ENCODE data around the gene TLR6.

The TLR6 gene

GRCh38 chr4:38805530-38806145 lies 51.0 kb downstream of the TLR6 start:
- Histone ChIP-seq H3K36me3 (ENCODE audit: insufficient read depth, insufficient read length, low read length) (no peaks in the 10 kb centered on the region), H3K4me3 (ENCODE audit: insufficient read length, low read depth) (no peak overlapping the region), H3K9me3 (ENCODE audit: insufficient read depth, low read length) (0 out of 2 replicates have a peak, but pooled peaks cover 7% of the 10 kb centered on the region), H3K9ac (ENCODE audit: insufficient read length, low read depth) (no peak overlapping the region), H3K27me3 (ENCODE audit: insufficient read depth, insufficient read length) (no peaks in the 10 kb centered on the region), H3K4me1 (ENCODE audit: insufficient read depth, insufficient read length) (no peaks in the 10 kb centered on the region)
- no peak for DNase-seq (ENCODE audit: low read depth, low spot score)
- TF ChIP-seq SUZ12 (IDR thresholded peaks at IDR 0.05; ENCODE audit: extremely low read depth, insufficient read depth, insufficient read length) (no peak), ZNF274 (IDR thresholded peaks at IDR 0.05; ENCODE audit: low read depth, low read length) (no peak), YY1 (IDR thresholded peaks at IDR 0.05; ENCODE audit: insufficient read depth, insufficient read length) (no peak)

- no peaks in the 10 kb centered on the region for H3K27me3 ChIP-seq (ENCODE audit: insufficient read depth, insufficient read length)
- H3K4me1 ChIP-seq (ENCODE audit: insufficient read depth, insufficient read length): no peaks in the 10 kb centered on the region
- H3K9ac ChIP-seq (ENCODE audit: insufficient read length, low read depth): no peak within 1 kb of the TSS
- TF ChIP-seq YY1 (IDR thresholded peaks at IDR 0.05; ENCODE audit: insufficient read depth, insufficient read length) (no peak), ZNF274 (IDR thresholded peaks at IDR 0.05; ENCODE audit: low read depth, low read length) (no peak), SUZ12 (IDR thresholded peaks at IDR 0.05; ENCODE audit: extremely low read depth, insufficient read depth, insufficient read length) (no peak)
- no peaks in the 10 kb centered on the region for H3K36me3 ChIP-seq (ENCODE audit: insufficient read depth, insufficient read length, low read length)
- no peak within 1 kb of the TSS for H3K4me3 ChIP-seq (ENCODE audit: insufficient read length, low read depth)
- DNase-seq (ENCODE audit: low read depth, low spot score): no peak
- H3K9me3 ChIP-seq (ENCODE audit: insufficient read depth, low read length): 0 out of 2 replicates have a peak, but pooled peaks cover 7% of the 10 kb centered on the region
These were observed 51.8 kb downstream of the TLR6 start, which contains the start of gene TLR1 for GRCh38 chr4:38804654-38805295. Gene TLR1, minus strand, starts transcription at chr4:38804791. Its CDS starts 5,960 bp downstream, at chr4:38798831.

- Histone ChIP-seq H3K36me3 (ENCODE audit: insufficient read depth, insufficient read length, low read length) (no peaks in the 10 kb centered on the region), H3K4me1 (ENCODE audit: insufficient read depth, insufficient read length) (no peaks in the 10 kb centered on the region), H3K27me3 (ENCODE audit: insufficient read depth, insufficient read length) (no peaks in the 10 kb centered on the region), H3K4me3 (ENCODE audit: insufficient read length, low read depth) (no peak overlapping the region), H3K9me3 (ENCODE audit: insufficient read depth, low read length) (0 out of 2 replicates have a peak, but pooled peaks cover 7% of the 10 kb centered on the region), H3K9ac (ENCODE audit: insufficient read length, low read depth) (no peak overlapping the region)
- no peak for TF ChIP-seq YY1 (IDR thresholded peaks at IDR 0.05; ENCODE audit: insufficient read depth, insufficient read length)
- no peak for TF ChIP-seq SUZ12 (IDR thresholded peaks at IDR 0.05; ENCODE audit: extremely low read depth, insufficient read depth, insufficient read length)
- TF ChIP-seq ZNF274 (IDR thresholded peaks at IDR 0.05; ENCODE audit: low read depth, low read length): no peak
- DNase-seq (ENCODE audit: low read depth, low spot score): no peak
These were observed 52.6 kb downstream of the TLR6 start for GRCh38 chr4:38803833-38804653.

GRCh38 chr4:38802561-38803355 lies 53.9 kb downstream of the TLR6 start:
- Histone ChIP-seq H3K4me3 (ENCODE audit: insufficient read length, low read depth) (no peak overlapping the region), H3K36me3 (ENCODE audit: insufficient read depth, insufficient read length, low read length) (no peaks in the 10 kb centered on the region), H3K9me3 (ENCODE audit: insufficient read depth, low read length) (0 out of 2 replicates have a peak, but pooled peaks cover 7% of the 10 kb centered on the region), H3K27me3 (ENCODE audit: insufficient read depth, insufficient read length) (no peaks in the 10 kb centered on the region), H3K9ac (ENCODE audit: insufficient read length, low read depth) (no peak overlapping the region), H3K4me1 (ENCODE audit: insufficient read depth, insufficient read length) (no peaks in the 10 kb centered on the region)
- DNase-seq (ENCODE audit: low read depth, low spot score): no peak
- no peak for TF ChIP-seq ZNF274 (IDR thresholded peaks at IDR 0.05; ENCODE audit: low read depth, low read length)
- no peak for TF ChIP-seq YY1 (IDR thresholded peaks at IDR 0.05; ENCODE audit: insufficient read depth, insufficient read length)
- no peak for TF ChIP-seq SUZ12 (IDR thresholded peaks at IDR 0.05; ENCODE audit: extremely low read depth, insufficient read depth, insufficient read length)

GRCh38 chr4:38800961-38801450 lies 55.6 kb downstream of the TLR6 start:
- TF ChIP-seq ZNF274 (IDR thresholded peaks at IDR 0.05; ENCODE audit: low read depth, low read length) (no peak), SUZ12 (IDR thresholded peaks at IDR 0.05; ENCODE audit: extremely low read depth, insufficient read depth, insufficient read length) (no peak), YY1 (IDR thresholded peaks at IDR 0.05; ENCODE audit: insufficient read depth, insufficient read length) (no peak)
- no peak for DNase-seq (ENCODE audit: low read depth, low spot score)
- Histone ChIP-seq H3K9ac (ENCODE audit: insufficient read length, low read depth) (no peak overlapping the region), H3K9me3 (ENCODE audit: insufficient read depth, low read length) (0 out of 2 replicates have a peak, but pooled peaks cover 7% of the 10 kb centered on the region), H3K36me3 (ENCODE audit: insufficient read depth, insufficient read length, low read length) (no peaks in the 10 kb centered on the region), H3K27me3 (ENCODE audit: insufficient read depth, insufficient read length) (no peaks in the 10 kb centered on the region), H3K4me1 (ENCODE audit: insufficient read depth, insufficient read length) (no peaks in the 10 kb centered on the region), H3K4me3 (ENCODE audit: insufficient read length, low read depth) (no peak overlapping the region)

GRCh38 chr4:38800366-38800765 lies 56.3 kb downstream of the TLR6 start:
- no peaks in the 10 kb centered on the region for H3K36me3 ChIP-seq (ENCODE audit: insufficient read depth, insufficient read length, low read length)

More at GRCh38 chr4:38800366-38800765, 56.3 kb downstream of the TLR6 start:
- H3K9ac ChIP-seq (ENCODE audit: insufficient read length, low read depth): no peak overlapping the region
- no peaks in the 10 kb centered on the region for H3K27me3 ChIP-seq (ENCODE audit: insufficient read depth, insufficient read length)
- TF ChIP-seq ZNF274 (IDR thresholded peaks at IDR 0.05; ENCODE audit: low read depth, low read length) (no peak), SUZ12 (IDR thresholded peaks at IDR 0.05; ENCODE audit: extremely low read depth, insufficient read depth, insufficient read length) (no peak), YY1 (IDR thresholded peaks at IDR 0.05; ENCODE audit: insufficient read depth, insufficient read length) (no peak)
- H3K4me1 ChIP-seq (ENCODE audit: insufficient read depth, insufficient read length): no peaks in the 10 kb centered on the region
- no peak overlapping the region for H3K4me3 ChIP-seq (ENCODE audit: insufficient read length, low read depth)
- DNase-seq (ENCODE audit: low read depth, low spot score): no peak
- 0 out of 2 replicates have a peak, but pooled peaks cover 7% of the 10 kb centered on the region for H3K9me3 ChIP-seq (ENCODE audit: insufficient read depth, low read length)
